ENCODE results near the gene EGLN3. TPM values are rescaled to one million over a fixed set of nuclear protein-coding genes. Genes with fewer than 3 reads are reported as not detected.

Gene EGLN3
- total and polyA plus RNA-seq, 2 of the 13 experiments (the other 11 are each of a cell fraction or from before 2014, with no cell fraction given), result 0.18 to 27.3 TPM

- TF ChIP-seq ZBTB40 (IDR thresholded peaks at IDR 0.05) (no peak), ZBTB40 (CRISPR knock-in tag; IDR thresholded peaks at IDR 0.05) (no peak; the same call in 1 of the 2 replicates), ERF (CRISPR knock-in tag; IDR thresholded peaks at IDR 0.05) (peak; percentile 70), ZNF275 (CRISPR knock-in tag; IDR thresholded peaks at IDR 0.05; ENCODE audit: borderline replicate concordance) (no peak), ZNF766 (CRISPR knock-in tag; IDR thresholded peaks at IDR 0.05; ENCODE audit: borderline replicate concordance) (no peak), THAP7 (CRISPR knock-in tag; IDR thresholded peaks at IDR 0.05) (no peak), ZNF281 (CRISPR knock-in tag; IDR thresholded peaks at IDR 0.05; ENCODE audit: borderline replicate concordance) (no peak), SP2 (CRISPR knock-in tag; IDR thresholded peaks at IDR 0.05) (no peak), IRX3 (CRISPR knock-in tag; IDR thresholded peaks at IDR 0.05; ENCODE audit: borderline replicate concordance, low read depth) (no peak), NR2F6 (IDR thresholded peaks at IDR 0.05) (peak; percentile 62), NR2F6 (CRISPR knock-in tag; IDR thresholded peaks at IDR 0.05) (no peak; the same call in none of the 2 replicates), SMARCE1 (IDR thresholded peaks at IDR 0.05; ENCODE audit: borderline replicate concordance) (no peak), ZNF251 (CRISPR knock-in tag; IDR thresholded peaks at IDR 0.05) (no peak), PAF1 (CRISPR knock-in tag; IDR thresholded peaks at IDR 0.05) (no peak), SNAI1 (CRISPR knock-in tag; IDR thresholded peaks at IDR 0.05; ENCODE audit: borderline replicate concordance) (no peak), PHF21A (CRISPR knock-in tag; IDR thresholded peaks at IDR 0.05) (peak; percentile 85), TSC22D2 (CRISPR knock-in tag; IDR thresholded peaks at IDR 0.05; ENCODE audit: borderline replicate concordance) (no peak)
These were observed 36.7 kb upstream of the EGLN3 start (continued) for GRCh38 chr14:33987565-33988080.
